PC-3 (cell line): ENCODE data around the gene ARAP3.

Experiments
- CTCF ChIP-seq: fragments of 300-600 bp; sonication (generic); conservative IDR thresholded peaks from 2 replicates; pipeline ENCODE4 v1.5.1; 2017; ENCODE audit warnings: antibody characterized with exemption, low read depth, mild to moderate bottlenecking, low read length
- EZH2phosphoT487 ChIP-seq: fragments of 300-600 bp; sonication (generic); IDR thresholded peaks from 2 replicates; pipeline ENCODE4 v1.6.1; 2018; ENCODE audit warnings: mild to moderate bottlenecking, antibody characterized with exemption, low read length, borderline replicate concordance

GRCh38 chr5:141714542-141715310, 32.7 kb upstream of the ARAP3 start:
- TF ChIP-seq CTCF, result no peak
- no peak for TF ChIP-seq EZH2phosphoT487
